Pulmonary artery endothelial cell (primary cell): ENCODE data around the gene CRP. TPM values are rescaled to one million over a fixed set of nuclear protein-coding genes. Genes with fewer than 3 reads are reported as not detected.
A peak's percentile ranks its signal among the peaks of the same experiment; 100 is the strongest.
"Not testable (repeated sequence)": the region's sequence is repeated elsewhere in the genome, so short reads cannot be mapped to it uniquely, and the experiment has no call there.

ENCODE experiments used
- DNase-seq: peaks from one replicate; pipeline ENCODE4 v3.0.0-alpha.2; 2011; ENCODE audit warnings: low read depth, low spot score
- total RNA-seq: library from RNA; depleted of rRNA; stranded (reverse); fragments of >200 nt; gene quantifications from 2 replicates; pipeline ENCODE4 v1.2.3, GENCODE V29; 2014

CRP gene
- total RNA-seq: 0.07 TPM in 1 of 2 replicates, not detected in the other

DNA sequence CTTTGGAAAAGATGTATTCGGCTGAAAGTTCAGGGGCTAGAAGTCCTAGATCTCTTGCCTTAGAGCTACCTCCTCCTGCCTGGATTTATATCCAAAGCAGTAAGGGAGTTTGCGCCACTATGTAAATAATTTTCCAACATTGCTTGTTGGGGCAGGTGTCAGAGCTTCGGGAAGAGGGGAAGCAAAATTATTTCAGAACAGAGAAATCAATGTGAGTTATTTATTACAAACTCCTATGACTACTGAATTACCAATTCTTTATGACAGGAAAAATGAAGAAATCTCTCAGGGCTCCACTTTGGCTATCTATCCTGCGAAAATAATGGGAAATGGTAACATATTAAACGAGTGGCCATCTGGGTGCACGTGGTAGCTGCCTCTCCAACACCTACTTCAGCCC lies at the start of gene CRP:
Gene CRP (minus strand): TSS at position 61 of the 400 bp plus-strand sequence. CDS start 104 bp downstream, outside the sequence.
- DNase-seq: no peak

GRCh38 chr1:159763686-159764085 lies 49.3 kb upstream of the CRP start:
- DNase-seq: no peak

GRCh38 chr1:159756397-159756796 lies 42.0 kb upstream of the CRP start:
- DNase-seq: no peak

GRCh38 chr1:159755451-159756007 lies 41.1 kb upstream of the CRP start:
- no peak for DNase-seq

DNA sequence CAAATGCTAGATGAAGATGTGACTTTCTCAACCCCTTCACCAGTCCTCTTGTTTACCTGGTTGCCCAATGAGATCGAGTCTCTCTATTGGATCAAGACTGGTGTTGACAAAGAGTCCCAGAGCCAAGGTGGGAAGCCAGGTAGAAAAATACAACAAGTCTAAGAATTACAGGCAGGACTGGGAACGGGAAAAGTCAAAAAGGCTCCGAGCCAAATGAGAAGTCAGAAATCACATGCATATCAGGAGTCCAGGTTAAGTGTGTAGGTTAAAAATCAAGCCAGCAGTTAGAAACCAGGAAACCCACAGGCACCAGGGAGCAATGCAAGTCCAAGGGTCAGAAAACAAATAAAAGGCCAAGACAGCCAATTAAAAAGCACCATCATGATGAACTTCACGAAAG lies 39.0 kb upstream of the CRP start:
- DNase-seq: no peak

DNA sequence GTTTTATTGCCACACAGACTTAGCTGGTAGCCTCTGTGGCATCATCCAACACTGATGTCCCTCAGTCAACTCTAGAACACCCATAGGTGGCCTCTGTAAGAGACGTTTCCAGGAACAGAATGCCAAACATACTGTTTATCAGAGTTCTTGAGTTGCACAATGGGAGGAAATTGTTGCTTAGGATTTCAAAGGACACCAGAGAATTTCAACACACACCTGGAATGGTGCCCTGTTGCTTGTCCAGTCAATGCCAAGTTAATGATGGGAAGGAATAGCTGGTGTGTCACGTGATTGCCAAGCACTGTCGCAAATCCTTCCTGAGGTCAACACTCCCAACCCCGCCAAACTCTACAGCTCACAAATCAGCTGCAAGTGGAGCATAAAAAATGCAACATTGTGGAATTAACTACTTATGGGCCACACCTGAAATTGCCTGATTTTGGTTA lies 37.8 kb upstream of the CRP start:
- peak; percentile 93 for DNase-seq

GRCh38 chr1:159751031-159751430 lies 36.6 kb upstream of the CRP start:
- no peak for DNase-seq

DNA sequence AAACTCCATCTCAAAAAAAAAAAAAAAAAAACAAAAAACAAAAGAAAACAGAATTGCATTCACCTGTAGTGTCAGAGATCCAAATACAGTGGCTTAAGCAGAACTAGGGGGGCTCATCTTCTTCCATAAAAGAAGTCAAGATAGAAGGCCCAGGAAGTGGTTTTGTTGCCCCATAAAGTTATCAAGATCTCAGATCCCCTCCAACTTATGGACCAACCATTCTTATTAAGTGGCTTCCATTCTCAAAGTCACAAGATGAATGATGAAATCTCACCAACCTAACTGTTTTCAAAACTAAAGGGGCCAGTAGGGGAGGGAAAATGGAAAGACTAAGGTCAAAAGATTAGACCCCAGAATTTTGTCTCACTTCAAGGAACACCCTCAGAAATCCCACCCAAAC lies 36.2 kb upstream of the CRP start:
- DNase-seq: no peak

- no peak for DNase-seq
These were observed 35.2 kb upstream of the CRP start for GRCh38 chr1:159749630-159750029.

GRCh38 chr1:159748370-159748769 lies 34.0 kb upstream of the CRP start:
- no peak for DNase-seq

DNA sequence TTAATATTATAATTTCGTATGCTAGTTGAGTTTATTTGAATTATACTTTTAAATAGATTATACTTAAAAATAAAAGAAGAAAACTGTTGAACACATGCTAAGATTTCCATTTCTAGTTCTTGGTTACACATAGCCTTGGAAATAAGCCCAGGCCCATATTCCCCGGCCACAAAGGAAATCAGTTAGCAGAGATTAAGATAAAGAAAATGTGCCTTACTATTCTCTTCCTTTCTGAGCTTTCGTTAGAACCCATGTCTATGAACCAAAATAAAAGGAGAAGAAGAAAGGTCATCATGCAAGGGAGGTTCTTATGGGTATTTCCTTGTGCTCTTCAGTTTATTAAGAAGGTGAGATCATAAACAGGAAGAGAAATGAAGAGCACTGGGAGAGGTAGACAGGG lies 32.3 kb upstream of the CRP start:
- peak; percentile 45 for DNase-seq

GRCh38 chr1:159743651-159744410 lies 29.4 kb upstream of the CRP start:
- no peak for DNase-seq

- DNase-seq: no peak
These were observed 23.0 kb upstream of the CRP start for GRCh38 chr1:159737238-159737916.

GRCh38 chr1:159723188-159723587 lies 8.8 kb upstream of the CRP start:
- DNase-seq: not testable (repeated sequence)

GRCh38 chr1:159719990-159720389 lies 5.6 kb upstream of the CRP start:
- no peak for DNase-seq

DNA sequence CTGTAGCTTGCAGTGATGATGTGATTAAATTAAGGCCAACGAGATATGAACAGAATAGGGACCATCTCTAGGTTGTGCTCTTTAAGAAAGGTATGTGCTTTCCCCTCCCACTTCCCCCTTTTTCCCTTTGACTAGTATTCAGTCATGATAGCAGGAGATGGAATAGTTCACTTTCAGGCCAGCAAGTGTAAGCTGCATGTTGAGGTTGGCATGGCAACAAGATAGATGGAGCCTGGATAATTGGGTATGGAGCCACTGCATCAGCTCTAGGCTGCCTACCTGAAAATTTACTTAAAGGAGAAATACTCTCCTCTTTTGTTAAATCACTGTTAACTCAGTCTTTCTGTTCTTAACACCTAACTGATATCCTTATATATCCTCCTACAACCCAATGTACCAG lies 1.5 kb upstream of the CRP start:
- DNase-seq: no peak

DNA sequence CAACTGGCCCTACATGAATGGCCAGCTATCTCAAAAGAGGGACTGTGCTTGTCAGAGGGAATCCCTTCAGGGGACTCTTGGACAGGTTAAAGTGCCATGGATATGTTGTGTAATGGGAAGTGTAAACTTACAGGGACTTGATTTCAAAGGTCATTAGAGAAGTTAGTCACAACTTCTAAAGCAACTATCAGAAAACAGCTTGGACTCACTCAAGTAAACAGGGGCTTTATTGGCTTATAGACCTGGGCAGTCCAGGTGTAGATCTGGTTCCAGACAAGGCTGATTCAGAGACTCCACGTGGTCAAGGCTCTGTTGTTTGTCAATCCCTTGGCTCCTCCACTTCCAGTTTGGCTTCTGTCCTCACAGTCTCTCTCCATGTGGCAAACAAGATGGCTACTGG lies 2.3 kb downstream of the CRP start:
- no peak for DNase-seq

DNA sequence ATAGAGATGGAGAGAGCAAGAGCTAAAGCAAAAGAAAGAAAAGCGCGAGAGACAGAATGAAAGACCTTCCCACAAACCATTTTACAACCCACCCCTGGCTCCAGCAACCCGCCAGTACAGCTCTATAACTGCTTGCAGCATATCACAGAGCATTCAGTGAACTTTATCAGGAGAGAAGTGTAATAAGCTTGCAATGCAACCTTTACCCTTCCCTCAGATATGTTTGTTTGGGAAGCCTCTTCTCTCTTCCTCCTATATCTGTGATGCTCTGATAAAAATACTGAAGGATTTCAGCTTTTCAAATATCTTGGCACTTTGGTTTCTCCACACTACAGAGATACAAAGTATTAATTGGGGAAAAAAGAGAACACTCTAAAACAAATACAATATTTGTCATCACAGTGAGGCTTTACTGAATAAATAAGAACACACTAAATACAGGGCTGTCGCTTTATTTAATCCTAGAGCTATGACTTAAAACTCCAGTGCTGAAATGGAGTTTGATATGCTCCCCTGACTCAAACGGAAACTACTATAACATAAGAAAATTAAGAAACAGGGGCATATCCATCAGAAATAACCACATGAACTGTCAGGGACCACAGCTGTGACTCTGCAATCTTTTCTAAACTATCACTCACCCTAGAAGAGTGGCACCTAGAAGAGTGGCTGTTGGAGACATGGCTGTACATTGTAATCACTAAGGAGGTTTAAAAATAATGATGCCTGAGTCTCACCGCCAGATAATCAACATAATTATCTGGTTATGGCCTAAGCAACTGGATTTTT lies 6.7 kb downstream of the CRP start:
- DNase-seq: no peak

DNA sequence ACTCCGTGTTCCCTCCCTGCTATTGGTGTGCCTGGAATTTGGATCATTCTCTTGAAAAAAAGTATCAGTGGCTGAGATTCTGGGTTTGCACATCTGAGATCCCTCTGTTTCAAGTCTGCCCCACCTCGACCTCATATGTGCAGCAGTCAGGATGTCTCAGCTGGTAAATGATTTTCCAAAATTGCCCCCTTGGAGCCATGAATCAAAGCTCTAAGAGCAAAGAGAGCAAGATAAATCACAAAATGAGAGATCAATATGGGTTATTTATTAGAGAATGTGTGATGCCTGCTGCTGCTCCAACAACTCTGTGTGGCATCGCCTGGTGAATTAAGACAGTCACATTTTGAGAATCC lies 8.5 kb downstream of the CRP start:
- DNase-seq: no peak

DNA sequence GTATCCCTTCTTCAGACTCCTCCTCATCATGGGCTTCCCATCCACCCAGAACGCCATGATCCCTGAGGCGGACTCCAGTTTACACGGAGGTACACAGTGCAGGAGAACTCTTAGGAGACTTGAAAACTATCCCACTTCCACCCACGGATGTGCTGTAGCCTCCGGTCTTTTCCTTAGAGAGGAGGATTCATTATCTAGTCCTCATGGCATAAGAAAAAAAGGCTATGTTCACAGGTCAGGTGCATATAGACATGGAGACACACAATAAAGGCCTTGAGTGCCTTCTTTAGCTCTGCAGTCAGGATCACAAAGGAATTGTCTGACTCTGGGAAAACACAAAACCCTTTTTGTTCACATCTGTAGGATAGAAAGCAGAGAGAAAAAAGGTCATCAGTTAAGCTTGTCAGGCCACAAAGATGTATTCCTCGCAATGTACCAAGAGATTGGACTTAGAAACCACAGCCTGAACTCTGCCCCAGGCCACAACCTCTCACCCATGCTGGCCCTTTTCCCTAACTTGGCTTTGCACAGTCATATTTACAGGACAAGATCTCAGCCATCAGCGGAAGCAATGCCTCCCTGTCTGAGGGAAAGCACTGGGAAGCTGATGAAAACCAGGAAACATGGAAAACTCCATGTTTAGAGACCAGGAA lies 9.0 kb downstream of the CRP start:
- no peak for DNase-seq

DNA sequence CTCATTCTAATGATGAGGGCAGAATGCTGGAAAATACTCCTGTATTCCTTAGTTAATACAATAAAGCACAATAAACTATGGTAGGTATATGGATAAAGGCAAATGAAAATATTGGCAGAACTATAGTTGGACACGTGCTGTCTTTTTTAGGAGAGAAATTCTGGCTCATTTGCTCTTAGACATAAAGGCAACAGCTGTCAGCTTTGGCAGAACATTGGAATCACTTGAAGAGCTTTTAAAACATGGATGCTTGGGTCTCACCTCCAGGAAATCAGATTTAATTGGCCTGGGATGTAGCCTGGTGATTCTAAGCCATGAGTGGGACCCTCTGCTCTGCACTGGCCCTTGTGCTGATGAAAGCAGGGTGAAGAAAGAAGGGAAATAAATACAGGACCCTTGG lies 9.9 kb downstream of the CRP start:
- no peak for DNase-seq
